DND-41 (cell line): Measurements from ENCODE around the gene SLC22A31.

Source experiments
- ATAC-seq: fragments of 200-7000 bp; cut with Tn5 transposase; 3 replicates; pipeline ENCODE4 v1.9.1; 2021; ENCODE audit warnings: low read depth; ENCODE audit not compliant: insufficient read depth
- DNase-seq: peaks from one replicate; pipeline ENCODE4 v3.0.0-alpha.2; 2020
- H2AFZ ChIP-seq: 2 replicates; pipeline ENCODE4 v1.6.0; 2012; ENCODE audit warnings: low read depth, low read length
- H3K27ac ChIP-seq: 2 replicates; pipeline ENCODE4 v1.5.1; 2012; ENCODE audit warnings: low read length, inconsistent platforms
- H3K27me3 ChIP-seq: fragments of 200-600 bp; sonication (generic); 2 replicates; pipeline ENCODE4 v1.6.0; 2012; ENCODE audit warnings: low read length, mild to moderate bottlenecking, inconsistent platforms; ENCODE audit not compliant: insufficient read depth, poor library complexity
- H3K36me3 ChIP-seq: 2 replicates; pipeline ENCODE4 v1.5.1; 2012; ENCODE audit warnings: low read length, inconsistent platforms; ENCODE audit not compliant: insufficient read depth
- H3K4me1 ChIP-seq: 2 replicates; pipeline ENCODE4 v1.5.1; 2012; ENCODE audit warnings: mild to moderate bottlenecking, low read length; ENCODE audit not compliant: insufficient read depth
- H3K4me2 ChIP-seq: 2 replicates; pipeline ENCODE4 v1.6.0; 2012; ENCODE audit warnings: mild to moderate bottlenecking, moderate library complexity, low read length, inconsistent platforms; ENCODE audit not compliant: insufficient read depth
- H3K4me3 ChIP-seq, 2 experiments: fragments of 200-600 bp in 1 of 2; shearing (Covaris generic) in 1 of 2; 2 replicates each; pipeline ENCODE4 v1.5.1; 2012 to 2016; ENCODE audit warnings: inconsistent platforms in 2 of 2, low read length in 2 of 2, mild to moderate bottlenecking in 2 of 2, low read depth in 1 of 2, moderate library complexity in 1 of 2
- H3K79me2 ChIP-seq: 2 replicates; pipeline ENCODE4 v1.6.0; 2012; ENCODE audit warnings: low read length, inconsistent platforms; ENCODE audit not compliant: insufficient read depth
- H3K9ac ChIP-seq: 2 replicates; pipeline ENCODE4 v1.6.0; 2012; ENCODE audit warnings: low read depth, mild to moderate bottlenecking, inconsistent platforms, low read length, moderate library complexity
- H3K9me3 ChIP-seq: 2 replicates; pipeline ENCODE4 v1.5.1; 2012; ENCODE audit warnings: low read length, moderate library complexity, mild to moderate bottlenecking, inconsistent platforms; ENCODE audit not compliant: insufficient read depth, severe bottlenecking
- H4K20me1 ChIP-seq: 2 replicates; pipeline ENCODE4 v1.6.0; 2012; ENCODE audit warnings: low read length; ENCODE audit not compliant: insufficient read depth
- EZH2 ChIP-seq: IDR thresholded peaks from 3 replicates; pipeline ENCODE4 v1.6.1; 2012; ENCODE audit warnings: borderline replicate concordance, low read depth, mild to moderate bottlenecking, moderate library complexity, low read length, inconsistent platforms; ENCODE audit not compliant: severe bottlenecking
- TF ChIP-seq, protein P1 (sequence below): IDR thresholded peaks from 2 replicates; pipeline ENCODE4 v1.5.1; 2012; ENCODE audit warnings: borderline replicate concordance, low read length, moderate library complexity, mild to moderate bottlenecking; ENCODE audit not compliant: poor library complexity, severe bottlenecking; ENCODE audit errors: extremely low read depth

The SLC22A31 gene

DNA sequence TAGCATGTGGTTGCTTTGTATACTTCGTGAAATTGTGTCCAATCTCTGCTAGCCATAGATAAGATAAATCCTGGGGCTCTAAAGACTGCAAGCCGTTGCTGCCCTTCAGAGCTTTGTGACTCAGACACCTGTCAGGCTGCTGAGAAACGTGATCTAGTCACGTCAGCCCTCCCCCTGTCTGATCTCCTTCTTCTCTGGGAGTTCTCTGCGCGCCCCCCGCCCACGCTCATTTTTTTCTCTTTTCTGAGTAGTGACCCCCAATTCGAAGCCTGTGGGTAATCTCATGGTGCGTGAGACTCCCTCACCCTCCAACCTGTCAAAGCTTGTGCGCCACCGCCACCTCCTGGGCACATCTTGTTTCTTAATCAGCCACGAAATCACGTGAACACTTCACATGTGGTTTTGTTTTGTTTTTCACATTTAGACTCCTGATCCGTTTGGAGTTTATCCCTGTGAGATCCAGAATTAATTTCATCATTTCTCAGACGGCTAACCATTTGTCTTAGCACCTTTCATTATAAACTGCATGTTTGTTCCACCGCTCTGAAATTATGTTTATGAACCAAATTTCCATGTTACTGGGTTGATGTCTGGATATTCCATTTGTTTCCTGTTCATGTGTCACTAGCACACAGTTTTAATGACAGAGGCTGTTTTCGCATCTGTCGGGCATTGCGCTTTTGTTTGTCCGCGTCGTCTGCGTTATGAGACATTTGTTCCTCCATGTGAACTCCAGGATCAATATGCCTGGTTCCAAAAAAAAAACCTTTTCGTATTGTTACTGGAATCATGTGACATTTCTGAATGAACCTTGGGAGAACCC is 16.2 kb upstream of the SLC22A31 start:
- Histone ChIP-seq H2AFZ (peak overlapping the region; percentile 93), H3K4me1 (peaks cover 26% of the 10 kb centered on the region), H3K79me2 (peaks cover 22% of the 10 kb centered on the region), H3K4me3 (peak overlapping the region; percentile 93 to 94), H3K27me3 (no peaks in the 10 kb centered on the region), H3K9me3 (no peaks in the 10 kb centered on the region), H3K4me2 (peak overlapping the region; percentile 87), H4K20me1 (no peaks in the 10 kb centered on the region), H3K27ac (peak overlapping the region; percentile 89), H3K9ac (peak overlapping the region; percentile 91), H3K36me3 (peaks cover 12% of the 10 kb centered on the region)
- ATAC-seq (peak; percentile 81), DNase-seq (peak; percentile 84)
- no peak for TF ChIP-seq EZH2
- TF ChIP-seq, protein P1, sequence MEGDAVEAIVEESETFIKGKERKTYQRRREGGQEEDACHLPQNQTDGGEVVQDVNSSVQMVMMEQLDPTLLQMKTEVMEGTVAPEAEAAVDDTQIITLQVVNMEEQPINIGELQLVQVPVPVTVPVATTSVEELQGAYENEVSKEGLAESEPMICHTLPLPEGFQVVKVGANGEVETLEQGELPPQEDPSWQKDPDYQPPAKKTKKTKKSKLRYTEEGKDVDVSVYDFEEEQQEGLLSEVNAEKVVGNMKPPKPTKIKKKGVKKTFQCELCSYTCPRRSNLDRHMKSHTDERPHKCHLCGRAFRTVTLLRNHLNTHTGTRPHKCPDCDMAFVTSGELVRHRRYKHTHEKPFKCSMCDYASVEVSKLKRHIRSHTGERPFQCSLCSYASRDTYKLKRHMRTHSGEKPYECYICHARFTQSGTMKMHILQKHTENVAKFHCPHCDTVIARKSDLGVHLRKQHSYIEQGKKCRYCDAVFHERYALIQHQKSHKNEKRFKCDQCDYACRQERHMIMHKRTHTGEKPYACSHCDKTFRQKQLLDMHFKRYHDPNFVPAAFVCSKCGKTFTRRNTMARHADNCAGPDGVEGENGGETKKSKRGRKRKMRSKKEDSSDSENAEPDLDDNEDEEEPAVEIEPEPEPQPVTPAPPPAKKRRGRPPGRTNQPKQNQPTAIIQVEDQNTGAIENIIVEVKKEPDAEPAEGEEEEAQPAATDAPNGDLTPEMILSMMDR, result peak; percentile 97

DNA sequence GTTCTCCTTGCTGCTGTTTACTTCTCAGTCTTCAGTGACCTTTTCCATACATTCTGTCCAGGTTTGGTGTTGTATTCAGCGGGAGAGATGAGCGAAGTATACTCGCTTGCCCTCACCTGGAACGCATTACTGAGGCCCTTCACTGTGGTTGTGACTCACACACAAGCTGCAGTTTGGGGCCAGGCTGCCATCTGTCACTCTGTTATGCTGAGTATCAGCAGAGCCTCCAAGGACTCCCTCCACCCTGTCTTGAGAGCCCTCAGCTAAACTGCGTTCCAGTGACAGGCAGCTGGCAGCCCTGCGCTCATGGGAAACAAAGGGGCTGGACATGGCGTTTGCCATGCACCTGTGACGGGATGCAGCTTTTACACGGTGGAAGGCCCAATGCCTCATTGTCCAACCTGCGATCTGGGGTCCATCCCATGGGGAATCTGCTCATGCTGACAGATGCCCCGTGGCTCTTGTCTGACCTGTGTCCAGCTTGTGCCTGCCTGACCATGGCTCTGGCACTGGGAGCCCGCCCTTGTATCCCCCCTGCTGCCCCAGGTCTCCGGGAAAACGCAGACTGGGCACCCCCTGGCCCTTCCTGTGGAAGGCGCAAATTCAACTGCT is 10.7 kb upstream of the SLC22A31 start:
- no peaks in the 10 kb centered on the region for H4K20me1 ChIP-seq
- H3K27me3 ChIP-seq, result no peaks in the 10 kb centered on the region
- H3K79me2 ChIP-seq, result no peaks in the 10 kb centered on the region
- H2AFZ ChIP-seq, result no peak overlapping the region
- no peak overlapping the region for H3K27ac ChIP-seq
- no peak overlapping the region for H3K4me3 ChIP-seq
- TF ChIP-seq, protein P1, result no peak
- no peaks in the 10 kb centered on the region for H3K9me3 ChIP-seq
- H3K9ac ChIP-seq, result no peak overlapping the region
- H3K4me1 ChIP-seq, result peaks cover 1% of the 10 kb centered on the region; the same call in 1 of the 2 replicates
- DNase-seq (no peak), ATAC-seq (no peak)
- H3K4me2 ChIP-seq, result no peak overlapping the region
- H3K36me3 ChIP-seq, result no peaks in the 10 kb centered on the region

DNA sequence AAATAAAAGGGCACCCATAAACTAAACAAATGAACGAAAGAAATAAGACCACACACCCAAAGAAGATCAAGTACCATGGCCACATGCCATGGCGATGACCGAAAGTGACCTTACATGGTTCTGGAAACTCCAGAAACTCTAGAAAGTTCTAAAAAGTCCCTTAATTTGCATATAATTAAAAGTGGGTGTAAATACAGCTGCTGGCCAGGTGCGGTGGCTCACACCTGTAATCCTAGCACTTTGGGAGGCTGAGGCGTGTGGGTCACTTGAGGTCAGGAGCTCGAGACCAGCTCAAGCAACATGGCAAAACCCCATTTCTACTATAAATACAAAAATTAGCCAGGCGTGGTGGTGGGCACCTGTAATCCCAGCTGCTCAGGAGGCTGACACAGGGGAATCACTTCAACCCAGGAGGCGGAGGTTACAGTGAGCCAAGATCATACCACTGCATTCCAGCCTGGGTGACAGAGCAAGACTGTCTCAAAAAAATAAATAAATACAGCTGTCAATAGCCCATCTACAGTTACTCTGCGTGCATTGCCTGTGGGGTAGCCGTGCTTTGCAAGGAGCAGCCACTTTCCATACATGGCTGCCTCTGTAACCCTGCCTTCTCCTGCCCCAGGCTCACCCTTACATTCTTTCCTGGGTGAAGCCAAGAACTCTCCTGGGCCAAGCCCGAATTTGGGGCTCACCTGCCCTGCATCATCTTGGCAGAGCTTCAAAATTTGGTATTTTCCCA is 10.0 kb upstream of the SLC22A31 start:
- no peaks in the 10 kb centered on the region for H3K9me3 ChIP-seq
- H3K4me3 ChIP-seq, result no peak overlapping the region
- no peaks in the 10 kb centered on the region for H3K4me1 ChIP-seq
- H3K36me3 ChIP-seq, result no peaks in the 10 kb centered on the region
- H3K27ac ChIP-seq, result no peak overlapping the region
- no peak overlapping the region for H2AFZ ChIP-seq
- H4K20me1 ChIP-seq, result no peaks in the 10 kb centered on the region
- no peaks in the 10 kb centered on the region for H3K79me2 ChIP-seq
- TF ChIP-seq EZH2, result no peak
- TF ChIP-seq, protein P1, result no peak
- ATAC-seq (no peak), DNase-seq (no peak)
- H3K27me3 ChIP-seq, result no peaks in the 10 kb centered on the region
- H3K4me2 ChIP-seq, result no peak overlapping the region
- H3K9ac ChIP-seq, result no peak overlapping the region
